CD14-positive monocyte (primary cell): Measurements from ENCODE around the gene DLGAP3. TPM values are rescaled to one million over a fixed set of nuclear protein-coding genes. Genes with fewer than 3 reads are reported as not detected.

Experiments
- DNase-seq, 3 donors: peaks; one replicate each; pipeline ENCODE4 v3.0.0-alpha.2; 2011 to 2022
- H2AFZ ChIP-seq: 2 replicates; pipeline ENCODE4 v1.6.0; 2012; ENCODE audit warnings: mild to moderate bottlenecking, low read depth, low read length, inconsistent platforms; ENCODE audit not compliant: insufficient read depth, poor library complexity, severe bottlenecking
- H3K27ac ChIP-seq, 2 donors: 1 replicate in 1 of 2; 2 replicates in 1 of 2; pipeline ENCODE4 v1.5.1; 2012 to 2013; ENCODE audit warnings: low read length in 2 of 2, control low read depth in 1 of 2, inconsistent platforms in 1 of 2, low read depth in 1 of 2, mild to moderate bottlenecking in 1 of 2
- H3K27me3 ChIP-seq, 2 donors: one replicate each; pipeline versions ENCODE4 v1.6.0 to v1.6.1; 2011 to 2013; ENCODE audit warnings: low read length in 2 of 2; ENCODE audit not compliant: control insufficient read depth in 2 of 2, insufficient read depth in 2 of 2
- H3K36me3 ChIP-seq, 2 donors: replicated peaks in 1 of 2; 1 replicate in 1 of 2; 2 replicates in 1 of 2; pipeline versions ENCODE4 v1.5.1 to v1.6.1; 2012 to 2013; ENCODE audit warnings: low read length in 2 of 2, control low read depth in 1 of 2, inconsistent platforms in 1 of 2, mild to moderate bottlenecking in 1 of 2; ENCODE audit not compliant: insufficient read depth in 2 of 2, control insufficient read depth in 1 of 2
- H3K4me1 ChIP-seq, 2 donors: 1 replicate in 1 of 2; 2 replicates in 1 of 2; pipeline versions ENCODE4 v1.5.1 to v1.6.1; 2012 to 2013; ENCODE audit warnings: low read length in 2 of 2, control low read depth in 1 of 2, inconsistent platforms in 1 of 2, mild to moderate bottlenecking in 1 of 2, moderate library complexity in 1 of 2; ENCODE audit not compliant: insufficient read depth in 2 of 2, control insufficient read depth in 1 of 2
- H3K4me2 ChIP-seq: replicated peaks from 2 replicates; pipeline ENCODE3; 2012; ENCODE audit warnings: low read length, moderate library complexity, mild to moderate bottlenecking; ENCODE audit not compliant: poor library complexity, severe bottlenecking; ENCODE audit errors: extremely low read depth
- H3K4me3 ChIP-seq, 3 experiments: fragments of 200-600 bp in 1 of 3; sonication (generic) in 1 of 3; replicated peaks in 1 of 3; 1 replicate in 2 of 3; 2 replicates in 1 of 3; pipeline ENCODE4 v1.5.1; 2011 to 2013; ENCODE audit warnings: low read length in 3 of 3, mild to moderate bottlenecking in 3 of 3, control low read depth in 2 of 3, low read depth in 2 of 3, inconsistent platforms in 1 of 3, moderate library complexity in 1 of 3
- H3K79me2 ChIP-seq: 2 replicates; pipeline ENCODE4 v1.6.0; 2012; ENCODE audit warnings: mild to moderate bottlenecking, control low read depth, inconsistent platforms, low read length, moderate library complexity; ENCODE audit not compliant: insufficient read depth
- H3K9ac ChIP-seq: 2 replicates; pipeline ENCODE4 v1.6.0; 2017; ENCODE audit warnings: low read length, mild to moderate bottlenecking; ENCODE audit not compliant: insufficient read depth, poor library complexity, severe bottlenecking
- H3K9me3 ChIP-seq, 2 donors: replicated peaks in 1 of 2; 1 replicate in 1 of 2; 2 replicates in 1 of 2; pipeline versions ENCODE4 v1.5.1 to v1.6.1; 2012 to 2013; ENCODE audit warnings: low read length in 2 of 2, control low read depth in 1 of 2; ENCODE audit not compliant: control insufficient read depth in 1 of 2, insufficient read depth in 1 of 2
- H4K20me1 ChIP-seq: 2 replicates; pipeline ENCODE4 v1.6.0; 2012; ENCODE audit warnings: mild to moderate bottlenecking, low read length, control low read depth, moderate library complexity; ENCODE audit not compliant: insufficient read depth
- H3K27ac Mint-ChIP-seq, 7 donors: one replicate each; pipeline ENCODE4 v1.8.0; 2020; ENCODE audit warnings: mild to moderate bottlenecking in 7 of 7, mixed read lengths in 7 of 7, moderate library complexity in 6 of 7, inconsistent platforms in 2 of 7
- H3K27me3 Mint-ChIP-seq, 3 donors: one replicate each; pipeline ENCODE4 v1.8.0; 2021 to 2022; ENCODE audit warnings: low read depth in 3 of 3, mild to moderate bottlenecking in 3 of 3, mixed read lengths in 3 of 3, moderate library complexity in 3 of 3, inconsistent platforms in 1 of 3
- H3K36me3 Mint-ChIP-seq, 2 donors: one replicate each; pipeline ENCODE4 v1.8.0; 2020; ENCODE audit warnings: mixed read lengths in 2 of 2, inconsistent platforms in 1 of 2, mild to moderate bottlenecking in 1 of 2
- H3K4me1 Mint-ChIP-seq: one replicate; pipeline ENCODE4 v1.8.0; 2020; ENCODE audit warnings: mild to moderate bottlenecking, mixed read lengths
- H3K4me3 Mint-ChIP-seq, 2 donors: one replicate each; pipeline ENCODE4 v1.8.0; 2020; ENCODE audit warnings: mild to moderate bottlenecking in 2 of 2, mixed read lengths in 2 of 2, moderate library complexity in 1 of 2
- H3K9me3 Mint-ChIP-seq, 7 donors: one replicate each; pipeline ENCODE4 v1.8.0; 2020 to 2022; ENCODE audit warnings: mixed read lengths in 7 of 7, mild to moderate bottlenecking in 6 of 7, moderate library complexity in 6 of 7, inconsistent platforms in 2 of 7
- CTCF ChIP-seq: fragments of 200-600 bp; IDR thresholded peaks from one replicate; pipeline ENCODE4 v1.8.0; 2022; ENCODE audit warnings: antibody characterized with exemption, mild to moderate bottlenecking
- WGBS: methylation state at CpG from one replicate; pipeline ENCODE4 v1.1.5; 2013; ENCODE audit warnings: missing lambda C conversion rate; ENCODE audit not compliant: insufficient coverage; 5-methylcytosine and 5-hydroxymethylcytosine counted together
- intact Hi-C, 2 donors: fragments of 100-400 bp; cut with micrococcal nuclease; formaldehyde crosslinking; loops; one replicate each; pipeline versions ENCODE4 v1.15.0 to v1.15.1; 2023
- polyA plus RNA-seq, 3 donors: library from polyadenylated mRNA; depleted of rRNA in 1 of 3; unstranded in 2 of 3; stranded (reverse) in 1 of 3; fragments of 300-500 nt in 2 of 3; fragments of >200 nt in 1 of 3; fragmentation: Illumina TruSeq in 2 of 3; gene quantifications; 1 replicate in 2 of 3; 2 replicates in 1 of 3; pipeline ENCODE4 v1.2.3, GENCODE V29; 2012 to 2021

DLGAP3 gene
- polyA plus RNA-seq, 3 donors, result 0.10 to 0.56 (median 0.16) TPM

GRCh38 chr1:34926156-34926555 is 3.3 kb downstream of the DLGAP3 start:
- Histone ChIP-seq H3K27me3 (peaks cover 61 to 80% of the 10 kb centered on the region in 2 donors), H3K9me3 (peaks cover 0 to 12% of the 10 kb centered on the region in 2 donors), H3K27ac (no peak overlapping the region), H3K79me2 (no peaks in the 10 kb centered on the region), H3K4me3 (no peak overlapping the region), H3K4me1 (peaks cover 0 to 5% of the 10 kb centered on the region in 2 donors), H4K20me1 (no peaks in the 10 kb centered on the region), H3K36me3 (no peaks in the 10 kb centered on the region), H2AFZ (no peak overlapping the region), H3K9ac (no peak overlapping the region), H3K4me2 (no peak overlapping the region)
- H3K4me1 Mint-ChIP-seq, result peaks cover 5% of the 10 kb centered on the region
- H3K9me3 Mint-ChIP-seq, result peaks cover 0 to 22% (median 10%) of the 10 kb centered on the region in 7 donors
- no peak for TF ChIP-seq CTCF
- DNase-seq, result no peak
- peaks cover 0 to 5% of the 10 kb centered on the region in 2 donors for H3K36me3 Mint-ChIP-seq
- intact Hi-C loops, result no loop called here
- no peak overlapping the region for H3K27ac Mint-ChIP-seq
- H3K27me3 Mint-ChIP-seq, result peaks cover 52 to 79% (median 67%) of the 10 kb centered on the region in 3 donors
- no peak overlapping the region for H3K4me3 Mint-ChIP-seq
- no CpG with 5 or more reads among the region's 6 CpGs for WGBS

- Histone ChIP-seq H3K27me3 (peaks cover 57 to 77% of the 10 kb centered on the region in 2 donors), H3K27ac (no peak overlapping the region), H3K79me2 (no peaks in the 10 kb centered on the region), H4K20me1 (no peaks in the 10 kb centered on the region), H3K4me3 (no peak overlapping the region), H3K4me1 (peaks cover 0 to 5% of the 10 kb centered on the region in 2 donors), H3K36me3 (no peaks in the 10 kb centered on the region), H3K4me2 (no peak overlapping the region), H2AFZ (no peak overlapping the region), H3K9me3 (peaks cover 0 to 9% of the 10 kb centered on the region in 2 donors), H3K9ac (no peak overlapping the region)
- H3K4me1 Mint-ChIP-seq, result peaks cover 5% of the 10 kb centered on the region
- H3K4me3 Mint-ChIP-seq, result no peak overlapping the region
- peaks cover 0 to 20% (median 10%) of the 10 kb centered on the region in 7 donors for H3K9me3 Mint-ChIP-seq
- no peak overlapping the region for H3K27ac Mint-ChIP-seq
- DNase-seq, result no peak
- WGBS, result no CpG with 5 or more reads among the region's 2 CpGs
- peaks cover 47 to 75% (median 66%) of the 10 kb centered on the region in 3 donors for H3K27me3 Mint-ChIP-seq
- TF ChIP-seq CTCF, result no peak
- intact Hi-C loops, result no loop called here
- H3K36me3 Mint-ChIP-seq, result peaks cover 0 to 5% of the 10 kb centered on the region in 2 donors
These were observed 3.7 kb downstream of the DLGAP3 start for GRCh38 chr1:34925730-34926129.
